ENCODE measurements around the gene ADAM33.

Gene ADAM33

GRCh38 chr20:3706774-3707507 lies 25.1 kb upstream of the ADAM33 start:
- DNase-seq: no peak

- no peak for DNase-seq
Measured at GRCh38 chr20:3705970-3706739, 24.3 kb upstream of the ADAM33 start.

DNA sequence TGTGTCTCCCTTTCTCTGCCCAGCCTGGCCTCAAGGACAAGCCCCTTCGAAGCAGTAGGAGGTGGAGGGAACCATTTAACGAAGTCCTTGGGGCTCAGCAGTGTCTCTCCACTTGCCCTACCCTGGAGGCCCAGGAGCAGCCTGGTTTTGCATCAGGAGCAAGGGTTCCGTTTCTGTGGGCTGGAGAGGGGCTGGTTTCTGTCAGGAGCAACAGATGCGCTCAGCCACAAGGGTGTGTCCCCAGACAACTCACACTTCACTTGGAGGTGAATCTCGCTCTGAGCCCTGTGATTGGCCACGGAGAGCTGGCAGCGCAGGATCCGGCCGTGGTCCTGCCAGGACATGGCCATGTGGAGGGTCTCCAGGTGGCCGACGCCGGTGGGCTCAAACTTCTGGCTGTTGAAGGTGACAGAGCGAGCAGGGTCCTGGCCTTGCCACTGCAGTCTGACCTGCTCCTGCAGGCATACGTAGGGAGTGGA lies 23.7 kb upstream of the ADAM33 start:
- no peak for DNase-seq

DNA sequence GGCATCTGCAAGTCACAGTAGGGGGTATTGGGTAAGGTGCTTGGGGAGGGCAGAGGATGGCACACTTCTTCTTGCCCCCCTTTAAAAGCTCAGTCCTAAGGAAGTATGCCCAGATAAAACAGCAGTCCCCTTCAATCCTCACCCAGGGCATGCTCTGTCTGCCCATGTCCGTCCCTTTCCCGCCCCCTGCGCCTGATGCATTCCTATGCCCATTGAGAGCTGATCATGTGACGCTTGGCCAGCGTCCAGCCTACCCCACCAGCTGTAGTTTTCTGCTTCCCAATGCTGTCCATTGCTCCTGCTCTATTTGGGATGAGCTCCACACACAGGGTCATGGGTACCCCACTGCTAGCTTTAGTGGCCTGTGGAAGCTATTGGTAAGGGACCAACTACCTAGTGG lies 22.3 kb upstream of the ADAM33 start:
- DNase-seq: no peak

DNA sequence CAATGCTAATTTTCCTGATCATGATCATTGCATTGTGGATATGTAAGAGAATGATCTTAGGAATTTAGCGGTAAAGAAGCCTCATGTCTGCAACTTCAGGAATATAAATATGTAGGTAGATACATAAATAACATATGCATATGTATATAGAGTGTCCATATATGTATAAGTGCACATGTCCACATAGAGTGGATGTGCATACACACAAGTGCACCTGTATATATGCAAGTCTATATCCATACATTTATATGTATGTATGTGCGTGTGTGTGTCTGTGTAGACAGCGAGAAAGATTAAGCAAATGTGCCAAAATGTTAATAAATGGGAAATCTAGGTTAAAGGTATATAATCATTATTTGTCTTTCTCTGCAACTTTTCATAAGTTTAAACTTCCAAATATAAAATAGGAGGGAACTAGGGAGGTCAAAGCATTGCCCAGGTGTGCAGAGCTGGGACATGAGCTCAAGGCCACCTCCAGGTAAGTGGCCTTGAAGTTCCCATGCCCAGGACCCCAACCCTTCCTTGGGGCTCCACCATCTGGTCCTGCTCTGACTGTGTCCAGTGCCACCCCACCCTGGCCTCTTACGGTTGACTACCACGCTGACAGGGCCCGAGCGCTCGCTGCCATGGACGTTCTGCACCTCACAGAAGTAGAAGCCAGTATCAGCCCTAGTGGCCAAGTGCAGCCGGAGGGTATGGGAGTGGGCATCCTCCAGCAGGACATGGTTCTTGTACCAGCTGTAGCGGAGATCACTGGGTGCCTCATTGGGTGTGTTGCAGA lies 21.0 kb upstream of the ADAM33 start:
- DNase-seq: no peak

- DNase-seq: no peak
Measured at GRCh38 chr20:3701061-3701998, 19.5 kb upstream of the ADAM33 start.

DNA sequence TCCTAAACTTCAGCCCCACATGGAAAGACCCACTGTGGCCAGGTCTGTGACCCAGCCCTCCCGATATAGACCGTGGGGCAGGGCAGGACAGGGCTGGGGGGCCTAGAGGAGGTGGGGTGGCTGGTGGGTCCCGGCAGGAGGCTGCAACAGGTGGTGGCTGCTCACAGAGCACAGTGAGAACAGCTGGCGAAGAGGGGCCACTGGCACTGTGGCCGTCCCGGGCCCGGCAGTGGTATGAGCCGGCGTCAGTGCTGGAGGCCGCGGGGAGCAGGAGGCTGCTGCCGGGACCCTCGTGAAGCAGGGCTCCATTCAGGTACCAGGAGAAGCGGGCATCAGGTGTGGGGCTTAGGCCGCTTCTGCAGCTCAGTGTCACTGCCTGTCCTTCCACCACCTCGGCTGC lies 17.2 kb upstream of the ADAM33 start:
- no peak for DNase-seq

DNA sequence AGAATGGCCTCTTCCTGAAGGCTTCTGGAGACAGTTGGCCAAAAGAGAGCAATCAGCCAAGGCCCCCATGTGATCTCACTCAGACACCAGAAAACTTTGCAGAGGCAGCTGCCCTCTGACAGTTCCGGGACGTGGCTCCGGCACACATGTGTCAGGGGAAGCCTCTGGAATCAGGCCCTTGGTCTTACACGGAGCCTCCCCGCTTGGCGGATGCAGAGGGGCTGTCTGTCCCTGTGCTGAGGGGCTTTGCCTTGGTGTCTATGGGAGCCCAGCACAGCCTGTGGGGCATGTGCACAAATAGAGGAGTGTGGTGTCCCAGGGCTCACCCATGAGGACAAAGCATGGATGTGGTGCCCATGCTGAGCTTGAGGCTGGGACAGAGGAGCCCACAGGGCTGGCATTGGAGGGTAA lies 16.8 kb upstream of the ADAM33 start:
- no peak for DNase-seq

DNA sequence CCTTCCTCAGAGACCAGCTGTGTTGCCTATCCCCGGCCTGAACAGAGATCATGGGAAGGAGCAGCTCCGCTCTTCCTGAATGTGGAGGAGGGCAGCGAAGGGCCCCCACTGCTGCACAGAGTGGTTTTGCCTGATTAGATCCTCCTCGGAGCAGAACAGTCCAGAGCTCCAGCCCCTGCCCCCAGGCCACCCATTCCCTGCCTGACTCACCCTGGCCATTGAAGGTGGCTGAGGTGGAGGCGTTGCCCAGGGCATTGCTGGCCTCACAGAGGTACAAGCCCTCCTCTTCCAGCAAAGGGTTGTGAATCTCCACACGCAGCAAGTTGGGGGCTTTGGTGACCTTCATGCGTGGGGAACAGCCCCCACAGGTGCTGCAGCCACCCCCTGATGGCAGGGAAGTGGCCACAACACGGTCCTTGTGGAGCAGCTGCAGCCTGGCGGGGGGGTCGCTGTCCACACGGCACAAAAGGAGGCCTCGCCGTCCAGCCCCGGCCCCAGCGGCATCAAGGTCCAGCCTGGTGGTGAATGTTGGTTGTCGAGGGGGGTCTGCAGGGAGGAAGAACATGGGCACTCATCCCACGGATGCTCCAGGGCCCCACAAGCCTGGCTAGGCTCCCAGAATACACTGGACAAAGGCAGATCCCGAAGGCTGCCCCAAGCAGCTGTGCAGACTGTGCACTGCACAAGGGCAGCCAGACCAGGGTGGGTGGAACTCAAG lies 15.9 kb upstream of the ADAM33 start:
- DNase-seq: no peak

- no peak for DNase-seq
Measured at GRCh38 chr20:3696745-3697587, 15.2 kb upstream of the ADAM33 start.

DNA sequence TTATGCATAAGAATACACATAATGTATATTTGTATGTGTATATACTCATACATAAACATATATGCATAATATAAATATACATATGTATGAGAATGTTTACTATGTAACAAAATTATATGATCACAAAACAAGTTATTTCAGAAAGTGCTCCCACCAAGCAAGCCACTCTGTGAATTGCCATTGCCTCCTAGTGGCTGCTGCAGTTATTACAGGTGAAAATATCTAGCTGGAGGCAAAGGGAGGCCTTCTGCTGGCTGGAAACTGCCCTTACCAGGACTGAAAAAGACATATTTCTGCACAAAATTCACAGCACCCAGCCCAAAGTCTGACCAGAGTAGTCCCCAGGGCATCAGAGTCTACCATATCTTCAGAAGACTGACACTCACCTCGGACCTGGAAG lies 14.4 kb upstream of the ADAM33 start:
- peak; percentile 50 to 66 (median 55) for DNase-seq

DNA sequence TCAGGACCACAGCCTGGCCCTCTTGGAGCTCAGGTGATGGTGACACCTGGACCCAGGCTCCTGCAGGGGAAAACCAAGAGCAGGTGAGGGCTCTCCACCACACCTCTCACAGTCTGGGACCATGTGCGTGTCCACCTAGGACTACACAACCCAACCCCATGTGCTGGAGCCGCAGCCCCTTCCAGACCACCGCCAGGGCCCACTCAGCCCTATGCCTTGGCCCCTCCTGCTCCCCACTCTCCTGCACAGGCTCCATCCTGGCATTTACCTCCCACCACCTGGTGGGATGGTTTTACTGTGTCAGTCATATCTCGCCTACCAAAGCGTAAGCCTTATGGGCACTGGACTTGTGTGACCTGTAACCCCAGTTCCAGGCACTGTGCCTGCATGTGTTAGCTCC lies 13.1 kb upstream of the ADAM33 start:
- no peak for DNase-seq

- DNase-seq: no peak
Measured at GRCh38 chr20:3693376-3693775, 11.6 kb upstream of the ADAM33 start.

DNA sequence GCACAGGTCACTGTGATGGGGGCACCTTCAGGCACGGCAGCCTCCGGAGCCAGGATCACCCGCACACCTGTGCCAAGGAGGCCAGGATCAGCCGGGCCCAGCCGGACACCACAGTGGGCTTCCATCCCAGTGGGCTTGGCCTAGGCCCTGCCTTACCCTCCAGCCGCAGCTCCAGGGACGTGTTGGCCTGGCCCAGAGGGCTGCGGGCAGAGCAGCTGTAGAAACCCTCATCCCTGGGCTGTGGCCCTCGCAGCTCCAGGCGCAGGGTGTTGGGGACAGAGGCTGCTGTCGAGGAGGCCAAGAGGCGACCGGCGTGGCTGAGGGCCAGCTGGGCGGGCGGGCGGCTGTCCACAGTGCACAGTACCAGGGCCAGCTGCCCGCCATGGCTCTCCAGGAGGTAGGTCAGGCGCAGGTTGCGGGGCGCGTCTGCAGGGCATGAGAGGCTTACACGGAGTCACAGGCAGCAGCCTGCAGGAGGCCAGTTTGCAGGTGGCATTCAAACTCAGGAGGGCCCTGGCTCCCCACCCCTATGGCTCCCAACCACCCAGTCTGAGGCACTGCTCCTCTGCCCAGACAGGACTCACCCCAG lies 11.0 kb upstream of the ADAM33 start:
- DNase-seq: no peak

DNA sequence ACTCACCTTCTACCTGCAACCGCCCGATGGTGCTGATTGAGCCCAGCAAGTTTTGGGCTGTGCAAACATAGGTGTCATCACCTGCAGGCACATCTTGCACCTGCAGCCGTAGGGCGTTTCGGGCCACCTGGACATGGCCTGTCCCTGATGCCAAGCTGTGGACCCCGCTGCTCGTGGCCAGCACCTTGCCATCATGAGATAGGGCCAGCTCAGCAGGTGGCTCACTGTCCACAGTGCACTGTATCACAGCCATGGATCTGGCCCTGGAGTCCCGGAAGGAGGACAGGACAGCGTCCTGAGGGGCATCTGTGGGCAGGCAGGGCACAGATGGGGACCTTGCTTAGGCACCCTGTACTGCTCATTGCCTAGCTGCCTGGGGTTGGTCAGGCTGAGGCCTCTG lies 10.1 kb upstream of the ADAM33 start:
- DNase-seq: no peak

GRCh38 chr20:3691306-3691705 lies 9.5 kb upstream of the ADAM33 start:
- DNase-seq: no peak

DNA sequence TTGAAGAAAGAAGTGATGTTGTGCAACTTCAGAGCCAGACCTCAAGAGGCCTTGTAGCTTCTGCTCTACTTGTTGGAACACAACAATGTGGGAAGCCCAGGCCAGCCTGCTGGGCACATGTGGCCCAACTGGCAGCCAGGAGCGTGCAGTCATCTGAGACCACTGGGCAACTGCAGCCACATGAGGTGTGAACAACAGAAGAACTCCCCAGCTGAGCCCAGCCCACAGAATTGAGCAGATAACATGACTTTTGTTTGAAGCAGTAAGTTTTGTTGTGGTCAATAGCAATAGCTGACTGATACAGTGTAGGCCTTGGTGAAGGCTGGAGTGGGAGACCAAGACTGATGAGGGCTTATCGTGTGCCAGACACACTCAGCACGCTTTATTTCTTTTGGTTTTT lies 8.6 kb upstream of the ADAM33 start:
- DNase-seq: no peak

DNA sequence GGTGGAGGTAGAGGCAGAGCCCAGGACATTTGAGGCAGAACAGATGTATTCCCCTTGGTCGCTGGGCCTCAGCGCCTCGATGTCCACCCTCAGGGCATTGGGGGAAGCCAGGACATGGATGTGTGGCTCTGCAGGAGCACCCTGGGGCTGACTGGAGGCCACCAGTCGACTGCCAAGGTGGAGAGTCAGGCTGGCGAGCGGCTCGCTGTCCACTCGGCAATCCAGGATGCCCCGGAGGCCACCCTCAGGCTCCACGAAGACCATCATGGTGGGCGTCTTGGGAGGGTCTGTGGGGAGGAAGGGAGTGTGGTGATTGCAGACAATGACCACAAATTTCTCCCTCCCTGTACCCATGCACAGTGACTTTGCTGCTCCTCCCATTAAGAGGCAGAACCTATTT lies 8.2 kb upstream of the ADAM33 start:
- DNase-seq: no peak

DNA sequence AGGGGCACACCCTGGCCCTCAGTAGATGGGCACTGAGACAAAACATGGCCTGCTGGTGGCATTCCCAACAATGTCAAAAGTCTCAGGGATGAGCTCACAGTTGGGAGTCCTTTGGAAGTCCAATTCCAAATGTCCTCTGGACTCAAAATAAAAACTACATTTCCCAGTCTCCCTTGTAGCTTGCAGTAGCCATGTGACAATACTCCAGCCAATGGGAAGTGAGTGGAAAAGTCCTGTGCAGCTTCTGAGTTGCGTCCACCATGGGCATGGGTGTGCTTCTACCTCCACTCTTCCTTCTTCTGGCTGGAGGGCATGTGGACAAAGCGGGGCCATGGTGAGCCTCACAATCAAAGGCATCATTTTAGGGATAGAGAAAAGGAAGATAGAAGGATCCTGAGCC lies 5.8 kb upstream of the ADAM33 start:
- peak in 2 of 3 donors; percentile 32 to 41 for DNase-seq

- DNase-seq: peak in 1 of 3 donors; percentile 30
Measured at GRCh38 chr20:3686867-3687321, 5.1 kb upstream of the ADAM33 start.

All from suppressor macrophage treated with lipopolysaccharide for 1 hour (primary cell).